Loucy (cell line): ENCODE results near the gene KEAP1.

Experiments
- H2AFZ ChIP-seq: fragments of 200-600 bp; sonication (generic); 2 replicates; pipeline ENCODE4 v1.6.0; 2016; ENCODE audit warnings: antibody characterized with exemption, mild to moderate bottlenecking, low read length, moderate library complexity
- H3F3A ChIP-seq: fragments of 200-600 bp; 2 replicates; pipeline ENCODE4 v1.6.0; 2016; ENCODE audit warnings: antibody characterized with exemption, low read depth, mild to moderate bottlenecking
- H3K27me3 ChIP-seq: fragments of 200-600 bp; sonication (generic); 2 replicates; pipeline ENCODE4 v1.6.1; 2014; ENCODE audit warnings: low read length, mild to moderate bottlenecking; ENCODE audit not compliant: insufficient read depth, poor library complexity, severe bottlenecking
- H3K36me3 ChIP-seq: fragments of 200-600 bp; sonication (generic); 2 replicates; pipeline ENCODE4 v1.6.1; 2016; ENCODE audit warnings: low read length; ENCODE audit not compliant: insufficient read depth
- H3K4me1 ChIP-seq: fragments of 200-600 bp; sonication (generic); 2 replicates; pipeline ENCODE4 v1.5.1; 2014; ENCODE audit warnings: low read length, mild to moderate bottlenecking; ENCODE audit not compliant: insufficient read depth, poor library complexity, severe bottlenecking
- H3K4me2 ChIP-seq: fragments of 200-600 bp; sonication (generic); 2 replicates; pipeline ENCODE4 v1.6.0; 2014; ENCODE audit warnings: antibody characterized with exemption, low read length, low read depth, mild to moderate bottlenecking; ENCODE audit not compliant: poor library complexity, severe bottlenecking
- H3K4me3 ChIP-seq: fragments of 200-600 bp; sonication (generic); 2 replicates; pipeline ENCODE4 v1.5.1; 2014; ENCODE audit warnings: low read length, mild to moderate bottlenecking, mixed read lengths; ENCODE audit not compliant: poor library complexity, severe bottlenecking
- H3K79me2 ChIP-seq: fragments of 200-600 bp; sonication (generic); 2 replicates; pipeline ENCODE4 v1.6.1; 2014; ENCODE audit warnings: low read length; ENCODE audit not compliant: insufficient read depth
- H3K9ac ChIP-seq: fragments of 200-600 bp; sonication (generic); 2 replicates; pipeline ENCODE4 v1.6.0; 2014; ENCODE audit warnings: mild to moderate bottlenecking, low read depth, low read length, moderate library complexity; ENCODE audit not compliant: poor library complexity, severe bottlenecking
- H3K9me2 ChIP-seq: fragments of 200-600 bp; sonication (generic); replicated peaks from 2 replicates; pipeline ENCODE4 v1.6.1; 2016; ENCODE audit warnings: low read depth, low read length, mixed read lengths
- H3K9me3 ChIP-seq: fragments of 200-600 bp; sonication (generic); 2 replicates; pipeline ENCODE4 v1.6.1; 2014; ENCODE audit warnings: mild to moderate bottlenecking, antibody characterized with exemption, low read length, low read depth; ENCODE audit not compliant: insufficient read depth
- H4K20me1 ChIP-seq: fragments of 200-600 bp; sonication (generic); 2 replicates; pipeline ENCODE4 v1.6.0; 2014; ENCODE audit warnings: antibody characterized with exemption, low read length, mild to moderate bottlenecking; ENCODE audit not compliant: insufficient read depth, poor library complexity, severe bottlenecking
- EZH2phosphoT487 ChIP-seq: fragments of 200-600 bp; IDR thresholded peaks from 2 replicates; pipeline ENCODE4 v1.6.1; 2018; ENCODE audit warnings: antibody characterized with exemption, mild to moderate bottlenecking, moderate library complexity, borderline replicate concordance
- TF ChIP-seq, protein P1 (sequence below): fragments of 200-600 bp; sonication (generic); conservative IDR thresholded peaks from 2 replicates; pipeline ENCODE4 v1.5.1; 2014; ENCODE audit warnings: mild to moderate bottlenecking, antibody characterized with exemption, low read length

The KEAP1 gene

DNA sequence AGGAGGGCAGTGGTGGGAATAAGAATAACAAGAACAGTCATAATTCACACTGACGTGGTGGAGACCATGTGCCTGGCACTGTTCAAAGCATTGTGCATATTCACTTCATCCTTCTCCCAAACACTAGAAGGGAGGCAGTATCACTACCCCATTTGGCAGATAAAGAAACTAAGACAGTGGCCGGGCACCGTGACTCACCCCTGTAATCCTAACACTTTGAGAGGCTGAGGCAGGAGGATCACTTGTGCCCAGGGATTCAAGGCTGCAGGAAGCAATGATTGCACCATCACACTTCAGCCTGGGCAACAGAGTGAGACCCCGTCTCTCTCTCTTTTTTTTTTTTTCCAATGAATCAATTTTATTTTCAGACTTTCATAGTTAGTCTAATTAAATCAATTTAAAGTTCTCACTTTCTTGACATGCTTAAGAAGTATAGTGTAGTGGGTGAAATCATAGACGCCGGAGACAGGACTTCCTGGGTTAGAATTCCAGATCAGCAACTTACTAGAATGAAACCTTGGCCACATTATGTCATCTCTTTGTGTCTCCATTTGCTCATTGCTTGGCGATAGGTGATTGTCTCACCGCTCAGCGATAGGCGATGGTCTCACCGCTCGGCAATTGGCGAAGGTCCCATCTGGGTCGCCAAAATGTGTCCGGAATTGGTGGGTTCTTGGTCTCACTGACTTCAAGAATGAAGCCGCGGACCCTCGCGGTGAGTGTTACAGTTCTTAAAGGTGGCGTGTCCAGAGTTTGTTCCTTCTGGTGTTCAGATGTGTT is 35.2 kb upstream of the KEAP1 start:
- H3K27me3 ChIP-seq: no peaks in the 10 kb centered on the region
- H3K4me2 ChIP-seq: no peak overlapping the region
- H3K9ac ChIP-seq: no peak overlapping the region
- H3K4me3 ChIP-seq: no peak overlapping the region
- peaks cover 5% of the 10 kb centered on the region for H3F3A ChIP-seq
- no peaks in the 10 kb centered on the region for H4K20me1 ChIP-seq
- H2AFZ ChIP-seq: no peak overlapping the region
- no peaks in the 10 kb centered on the region for H3K9me3 ChIP-seq
- H3K36me3 ChIP-seq: no peaks in the 10 kb centered on the region
- TF ChIP-seq EZH2phosphoT487: no peak
- TF ChIP-seq, protein P1, sequence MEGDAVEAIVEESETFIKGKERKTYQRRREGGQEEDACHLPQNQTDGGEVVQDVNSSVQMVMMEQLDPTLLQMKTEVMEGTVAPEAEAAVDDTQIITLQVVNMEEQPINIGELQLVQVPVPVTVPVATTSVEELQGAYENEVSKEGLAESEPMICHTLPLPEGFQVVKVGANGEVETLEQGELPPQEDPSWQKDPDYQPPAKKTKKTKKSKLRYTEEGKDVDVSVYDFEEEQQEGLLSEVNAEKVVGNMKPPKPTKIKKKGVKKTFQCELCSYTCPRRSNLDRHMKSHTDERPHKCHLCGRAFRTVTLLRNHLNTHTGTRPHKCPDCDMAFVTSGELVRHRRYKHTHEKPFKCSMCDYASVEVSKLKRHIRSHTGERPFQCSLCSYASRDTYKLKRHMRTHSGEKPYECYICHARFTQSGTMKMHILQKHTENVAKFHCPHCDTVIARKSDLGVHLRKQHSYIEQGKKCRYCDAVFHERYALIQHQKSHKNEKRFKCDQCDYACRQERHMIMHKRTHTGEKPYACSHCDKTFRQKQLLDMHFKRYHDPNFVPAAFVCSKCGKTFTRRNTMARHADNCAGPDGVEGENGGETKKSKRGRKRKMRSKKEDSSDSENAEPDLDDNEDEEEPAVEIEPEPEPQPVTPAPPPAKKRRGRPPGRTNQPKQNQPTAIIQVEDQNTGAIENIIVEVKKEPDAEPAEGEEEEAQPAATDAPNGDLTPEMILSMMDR: no peak
- no peaks in the 10 kb centered on the region for H3K79me2 ChIP-seq
- no peaks in the 10 kb centered on the region for H3K9me2 ChIP-seq
- peaks cover 6% of the 10 kb centered on the region for H3K4me1 ChIP-seq

DNA sequence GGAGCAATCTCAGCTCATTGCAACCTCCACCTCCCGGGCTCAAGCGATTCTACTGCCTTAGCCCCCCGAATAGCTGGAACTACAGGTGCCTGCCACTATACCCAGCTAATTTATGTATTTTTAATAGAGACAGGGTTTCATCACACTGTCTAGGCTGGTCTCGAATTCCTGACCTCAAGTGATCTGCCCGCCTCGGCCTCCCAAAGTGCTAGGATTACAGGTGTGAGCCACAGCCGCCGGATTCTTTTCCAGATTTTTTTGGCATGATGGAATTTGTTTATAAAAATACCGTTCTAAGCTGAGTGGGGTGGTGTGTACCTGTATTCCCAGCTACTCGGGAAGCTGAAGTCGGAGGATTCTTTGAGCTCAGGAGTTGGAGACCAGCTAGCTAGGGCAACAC is 34.5 kb upstream of the KEAP1 start:
- Histone ChIP-seq H3F3A (peaks cover under 1% of the 10 kb centered on the region), H3K9me3 (no peaks in the 10 kb centered on the region), H3K9me2 (no peaks in the 10 kb centered on the region), H3K4me3 (no peak overlapping the region), H3K79me2 (no peaks in the 10 kb centered on the region), H3K27me3 (no peaks in the 10 kb centered on the region), H3K4me1 (peaks cover 3% of the 10 kb centered on the region), H3K36me3 (no peaks in the 10 kb centered on the region), H3K9ac (no peak overlapping the region), H4K20me1 (no peaks in the 10 kb centered on the region), H2AFZ (no peak overlapping the region), H3K4me2 (no peak overlapping the region)
- TF ChIP-seq, protein P1: no peak
- TF ChIP-seq EZH2phosphoT487: no peak

DNA sequence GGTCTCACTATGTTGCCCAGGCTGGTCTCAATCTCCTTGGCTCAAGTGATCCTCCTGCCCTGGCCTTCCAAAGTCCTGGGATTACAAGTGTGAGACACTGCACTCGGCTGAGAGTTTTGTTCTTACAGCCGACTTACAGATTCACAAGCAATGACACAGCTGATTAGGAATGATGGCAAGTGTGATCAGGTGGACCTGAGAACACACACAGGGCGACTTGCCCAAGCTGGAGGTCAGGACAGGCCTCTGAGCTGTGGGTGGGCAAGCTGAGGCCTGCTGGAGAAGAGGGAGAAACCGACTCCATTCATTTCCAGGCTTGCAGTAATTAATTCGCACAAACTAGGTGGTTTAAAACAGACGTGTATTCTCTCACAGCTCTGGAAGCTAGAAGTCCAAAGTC is 32.5 kb upstream of the KEAP1 start:
- Histone ChIP-seq H3K4me1 (no peaks in the 10 kb centered on the region), H2AFZ (no peak overlapping the region; the same call in 1 of the 2 replicates), H3F3A (no peaks in the 10 kb centered on the region), H3K9me3 (no peaks in the 10 kb centered on the region), H3K36me3 (no peaks in the 10 kb centered on the region), H3K4me3 (no peak overlapping the region), H4K20me1 (no peaks in the 10 kb centered on the region), H3K27me3 (no peaks in the 10 kb centered on the region), H3K4me2 (no peak overlapping the region), H3K9me2 (no peaks in the 10 kb centered on the region), H3K9ac (no peak overlapping the region), H3K79me2 (no peaks in the 10 kb centered on the region)
- TF ChIP-seq EZH2phosphoT487: no peak
- TF ChIP-seq, protein P1: no peak
